ENCODE measurements around the gene RBP5.
"Not testable (repeated sequence)": the region's sequence is repeated elsewhere in the genome, so short reads cannot be mapped to it uniquely, and the experiment has no call there.

The RBP5 gene

DNA sequence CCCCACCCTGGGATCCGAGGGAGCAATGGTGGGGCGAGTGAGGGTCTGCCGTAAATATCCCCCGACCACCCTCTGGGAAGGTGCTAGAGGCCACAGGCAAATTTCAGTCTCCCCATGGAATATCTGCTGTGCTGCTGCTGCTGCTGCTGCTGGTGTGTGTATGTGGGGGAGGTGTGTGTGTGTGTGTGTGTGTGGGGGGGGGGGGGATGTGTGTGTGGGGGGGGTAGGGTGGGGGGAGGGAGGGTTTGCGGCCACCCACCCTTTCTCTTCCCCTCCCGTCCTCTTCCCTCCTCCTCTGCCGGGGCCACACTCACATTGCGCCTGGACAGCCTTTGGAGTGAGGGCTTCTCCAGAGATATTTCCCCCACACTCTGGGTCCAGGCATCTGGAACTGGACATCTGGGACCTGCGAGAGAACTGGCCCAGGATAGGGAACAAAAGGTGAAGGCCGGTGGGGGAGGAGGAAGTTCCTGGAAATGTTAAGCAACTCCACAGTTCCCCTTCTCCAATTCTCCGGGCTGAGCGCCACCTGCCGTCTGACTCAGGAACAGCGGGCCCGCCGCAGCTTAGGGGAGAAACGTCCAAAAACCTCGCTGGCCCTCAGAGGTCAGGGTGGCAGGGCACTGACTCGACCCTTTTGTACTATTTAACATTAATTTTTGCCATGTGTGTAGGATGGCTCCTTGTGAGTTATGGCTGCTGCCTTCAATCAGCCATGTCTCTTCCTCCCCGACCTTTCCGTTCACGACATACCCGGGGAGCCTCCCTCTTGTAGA lies 19.7 kb downstream of the RBP5 start, which contains the start of gene C1RL:
C1RL (minus strand) TSS at position 419 of the 776 bp plus-strand sequence; CDS start at position 385, 34 bp downstream.
- intact Hi-C loops (cut with micrococcal nuclease), result loop anchor here (5.0 kb wide), 1 partner anchor 47 kb away; the partner anchor contains the start of gene C1S
- Mint-ChIP-seq H3K4me3 (peak within 1 kb of the TSS; percentile 79), H3K9me3 (peaks cover 12% of the 10 kb centered on the region), H3K27ac (peak within 1 kb of the TSS; percentile 83), H3K36me3 (ENCODE audit: low read depth) (peaks cover 25% of the 10 kb centered on the region), H3K27me3 (peaks cover under 1% of the 10 kb centered on the region), H3K4me1 (ENCODE audit: low read depth) (peaks cover 34% of the 10 kb centered on the region)

DNA sequence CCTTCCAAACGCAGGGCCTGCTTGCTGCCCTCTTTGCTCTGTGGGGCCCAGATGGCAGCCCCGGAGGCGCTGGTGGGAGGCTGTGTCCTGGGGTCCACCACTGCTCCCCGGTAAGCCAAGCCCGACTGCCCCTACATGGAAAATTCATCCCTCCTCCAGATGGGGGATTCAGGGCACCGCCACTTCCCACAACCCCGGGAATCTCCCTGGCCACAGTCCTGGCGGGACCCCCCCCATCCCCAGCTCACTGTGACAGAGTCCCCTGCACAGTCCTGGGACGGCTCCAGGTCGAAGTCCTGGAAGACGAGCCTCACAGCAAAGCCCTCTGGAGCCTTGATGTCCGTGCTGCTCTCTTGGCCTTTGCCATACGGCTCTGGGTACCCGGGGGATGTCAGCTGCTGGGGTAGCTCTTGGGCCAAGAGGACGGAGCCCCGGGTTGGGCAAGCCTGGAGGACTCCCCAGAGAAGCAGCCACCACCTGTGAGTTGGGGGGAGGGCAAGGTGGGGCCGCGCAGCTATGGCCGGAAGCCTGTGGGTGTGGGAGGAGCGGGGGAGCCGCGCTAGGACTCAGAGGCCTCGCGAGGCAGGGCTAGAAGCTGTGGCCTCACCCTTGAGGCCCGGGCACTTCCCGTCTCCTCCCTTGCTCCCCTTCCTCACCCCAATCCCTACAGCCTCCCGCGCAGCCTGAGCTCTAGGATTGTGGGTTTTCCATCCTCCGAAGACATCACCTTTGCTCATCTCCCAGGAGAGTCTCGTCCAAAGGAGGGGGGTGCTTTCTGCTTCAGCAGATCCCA lies 20.5 kb downstream of the RBP5 start:
- H3K36me3 Mint-ChIP-seq (ENCODE audit: low read depth), result peaks cover 32% of the 10 kb centered on the region
- no peaks in the 10 kb centered on the region for H3K27me3 Mint-ChIP-seq
- peaks cover 12% of the 10 kb centered on the region for H3K9me3 Mint-ChIP-seq
- H3K4me3 Mint-ChIP-seq, result peak overlapping the region; percentile 79
- intact Hi-C loops (cut with micrococcal nuclease), result loop anchor here (5.0 kb wide), 1 partner anchor 46 kb away; the partner anchor contains the start of gene C1S
- H3K27ac Mint-ChIP-seq, result peak overlapping the region; percentile 83
- H3K4me1 Mint-ChIP-seq (ENCODE audit: low read depth), result peaks cover 31% of the 10 kb centered on the region

DNA sequence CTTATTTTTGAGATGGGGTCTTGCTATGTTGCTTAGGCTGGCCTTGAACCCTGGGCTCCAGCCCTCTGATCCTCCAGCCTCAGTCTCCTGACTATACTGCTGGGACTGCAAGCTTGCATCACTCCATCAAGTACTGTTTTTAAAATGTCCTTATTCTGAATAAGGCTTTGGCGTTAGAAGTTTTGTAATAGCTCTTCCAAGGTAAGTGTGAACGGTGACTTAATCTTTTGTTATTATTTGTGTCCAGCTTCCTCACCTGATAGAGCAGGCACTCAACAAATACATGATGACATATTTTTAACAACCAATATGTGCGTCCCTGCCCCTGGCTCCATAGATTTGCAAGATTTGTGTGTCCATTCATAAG lies 21.1 kb downstream of the RBP5 start:
- Mint-ChIP-seq H3K27me3 (no peaks in the 10 kb centered on the region), H3K4me1 (ENCODE audit: low read depth) (peaks cover 37% of the 10 kb centered on the region), H3K36me3 (ENCODE audit: low read depth) (peaks cover 33% of the 10 kb centered on the region), H3K9me3 (peaks cover 12% of the 10 kb centered on the region), H3K4me3 (peak overlapping the region; percentile 79), H3K27ac (peak overlapping the region; percentile 83)
- intact Hi-C loops (cut with micrococcal nuclease), result loop anchor here (5.0 kb wide), 1 partner anchor 45 kb away; the partner anchor contains the start of gene C1S

DNA sequence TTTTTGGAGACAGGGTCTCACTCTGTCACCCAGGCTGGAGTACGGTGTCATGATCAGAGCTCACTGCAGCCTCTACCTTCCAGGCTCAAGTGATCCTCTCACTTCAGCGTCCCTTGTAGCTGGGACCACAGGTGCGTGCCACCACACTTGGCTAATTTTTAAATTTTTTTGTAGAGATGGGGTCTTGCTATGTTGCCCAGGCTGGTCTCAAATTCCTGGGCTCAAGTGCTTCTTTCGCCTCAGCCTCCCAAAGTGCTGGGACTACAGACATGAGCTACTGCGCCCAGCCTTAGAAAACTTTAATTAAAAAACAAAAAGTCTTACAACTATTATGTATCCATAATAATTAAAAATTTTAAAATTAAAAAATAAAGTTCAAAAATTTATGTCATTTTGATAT lies 21.5 kb downstream of the RBP5 start:
- H3K4me3 Mint-ChIP-seq, H3K27ac Mint-ChIP-seq, H3K27me3 Mint-ChIP-seq: not testable (repeated sequence)
- peaks cover 37% of the 10 kb centered on the region for H3K36me3 Mint-ChIP-seq (ENCODE audit: low read depth)
- peaks cover 40% of the 10 kb centered on the region for H3K4me1 Mint-ChIP-seq (ENCODE audit: low read depth)
- peaks cover 12% of the 10 kb centered on the region for H3K9me3 Mint-ChIP-seq
- intact Hi-C loops (cut with micrococcal nuclease), result loop anchor here (5.0 kb wide), 1 partner anchor 45 kb away; the partner anchor contains the start of gene C1S

DNA sequence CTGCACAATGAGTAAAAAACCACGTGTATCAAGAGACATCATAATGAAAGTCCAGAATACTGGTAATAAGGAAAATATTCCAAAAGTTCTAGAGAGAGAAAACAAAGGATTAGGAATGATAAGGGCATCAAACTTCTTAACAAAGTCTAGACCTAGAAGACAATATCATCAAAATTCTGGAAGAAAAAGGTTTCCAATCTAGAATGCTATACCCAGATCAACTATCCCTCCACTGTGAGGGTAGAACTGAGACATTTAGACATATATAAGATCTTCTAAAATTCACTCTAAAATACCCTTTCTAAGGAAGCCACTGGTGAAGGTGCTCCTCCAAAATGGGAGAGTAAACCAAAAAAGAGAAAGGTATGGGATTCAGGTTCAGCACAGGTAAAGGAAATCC lies 22.6 kb downstream of the RBP5 start:
- Mint-ChIP-seq H3K9me3 (peaks cover 12% of the 10 kb centered on the region), H3K4me3 (no peak overlapping the region), H3K27me3 (no peaks in the 10 kb centered on the region), H3K27ac (no peak overlapping the region), H3K4me1 (ENCODE audit: low read depth) (peaks cover 40% of the 10 kb centered on the region), H3K36me3 (ENCODE audit: low read depth) (peaks cover 44% of the 10 kb centered on the region)
- intact Hi-C loops (cut with micrococcal nuclease), result loop anchor here (5.0 kb wide), 1 partner anchor 44 kb away; the partner anchor contains the start of gene C1S

DNA sequence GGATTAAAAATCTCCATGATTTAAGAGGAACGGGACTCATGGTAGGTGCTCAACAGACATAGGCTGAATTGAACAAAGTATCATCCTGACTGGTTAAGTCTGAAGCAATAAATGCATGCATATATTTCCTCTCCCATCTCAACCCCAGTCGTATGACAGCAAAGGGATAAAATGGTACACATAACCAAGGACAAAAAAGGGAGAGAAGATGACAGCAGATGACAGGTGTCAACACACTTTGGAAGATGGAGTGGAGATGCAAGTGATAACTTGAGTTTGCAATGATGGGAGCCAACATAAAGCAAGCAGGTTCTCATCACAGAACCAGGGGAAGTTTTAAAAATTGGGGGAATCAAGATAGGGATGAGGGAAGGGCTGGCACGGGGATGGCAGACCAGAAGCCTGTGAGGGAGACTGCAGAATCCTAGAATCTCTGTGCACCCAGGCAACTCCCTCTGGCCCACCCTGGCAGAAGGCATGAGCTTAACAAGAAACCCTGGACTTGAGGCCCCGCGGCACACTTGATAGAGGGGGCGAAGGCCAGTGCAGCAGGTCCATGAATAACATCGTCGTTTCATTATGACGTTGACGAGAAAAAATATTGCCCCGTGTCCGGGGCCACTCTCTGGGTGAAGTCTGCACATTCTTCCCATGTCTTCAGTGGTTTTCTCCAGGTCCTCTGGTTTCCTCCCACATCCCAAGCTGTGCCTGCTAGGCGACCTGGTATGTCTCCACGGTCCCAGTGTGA lies 24.7 kb downstream of the RBP5 start:
- H3K36me3 Mint-ChIP-seq (ENCODE audit: low read depth), result peaks cover 44% of the 10 kb centered on the region
- intact Hi-C loops (cut with micrococcal nuclease), result no loop called here

DNA sequence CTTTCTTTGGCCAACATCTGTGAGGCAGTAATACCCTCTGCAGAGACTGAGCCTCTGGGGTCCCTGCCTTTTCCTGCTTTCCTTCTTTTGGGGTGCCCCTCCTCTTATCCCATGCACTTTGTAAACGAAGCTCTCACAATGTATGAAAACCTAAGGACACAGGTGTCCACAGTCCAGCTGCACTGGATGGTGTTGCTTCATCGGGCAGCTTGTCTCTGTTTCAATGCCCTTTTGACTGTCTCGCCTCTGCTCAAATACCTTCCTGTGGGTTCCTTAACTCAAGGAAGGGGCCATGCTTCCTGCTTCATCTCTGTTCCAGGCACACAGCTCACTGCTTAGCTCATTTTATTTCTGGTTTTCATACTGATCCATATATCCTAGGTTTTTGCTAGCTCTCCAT lies 26.1 kb downstream of the RBP5 start:
- no peak overlapping the region for H3K27ac Mint-ChIP-seq
- H3K4me3 Mint-ChIP-seq, result no peak overlapping the region
- peaks cover 55% of the 10 kb centered on the region for H3K36me3 Mint-ChIP-seq (ENCODE audit: low read depth)
- H3K9me3 Mint-ChIP-seq, result peaks cover 12% of the 10 kb centered on the region
- H3K27me3 Mint-ChIP-seq, result no peaks in the 10 kb centered on the region
- intact Hi-C loops (cut with micrococcal nuclease), result no loop called here
- peaks cover 23% of the 10 kb centered on the region for H3K4me1 Mint-ChIP-seq (ENCODE audit: low read depth)

More for the DNA sequence above, 24.7 kb downstream of the RBP5 start:
- Mint-ChIP-seq H3K4me1 (ENCODE audit: low read depth) (peaks cover 32% of the 10 kb centered on the region), H3K9me3 (peaks cover 12% of the 10 kb centered on the region), H3K27ac (no peak overlapping the region), H3K4me3 (no peak overlapping the region), H3K27me3 (no peaks in the 10 kb centered on the region)

DNA sequence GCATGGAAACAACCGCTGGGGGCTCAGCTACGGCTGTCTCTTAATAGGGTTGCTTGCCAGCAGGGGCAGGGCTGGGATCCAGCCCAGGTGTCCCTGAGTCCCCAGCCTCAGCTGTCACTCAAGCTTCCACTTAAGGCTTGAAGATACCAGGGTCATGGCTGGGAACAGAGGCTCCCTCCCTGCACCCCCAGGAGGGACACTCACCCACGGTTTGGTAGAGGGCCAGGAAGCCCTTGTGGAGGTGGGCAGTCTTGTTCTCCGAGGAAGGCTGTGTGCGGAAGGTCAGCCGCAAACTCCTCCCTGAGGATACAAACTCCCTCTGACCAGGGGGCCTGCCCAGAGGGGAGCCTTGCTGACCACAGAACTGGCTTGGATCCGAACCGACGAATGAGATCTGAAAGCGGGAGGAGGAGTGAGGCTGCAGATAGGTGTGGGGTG lies 27.0 kb downstream of the RBP5 start:
- H3K4me1 Mint-ChIP-seq (ENCODE audit: low read depth), result peaks cover 22% of the 10 kb centered on the region
- H3K4me3 Mint-ChIP-seq, result no peak overlapping the region
- H3K9me3 Mint-ChIP-seq, result peaks cover 12% of the 10 kb centered on the region
- H3K27ac Mint-ChIP-seq, result no peak overlapping the region
- H3K27me3 Mint-ChIP-seq, result no peaks in the 10 kb centered on the region
- intact Hi-C loops (cut with micrococcal nuclease), result no loop called here
- H3K36me3 Mint-ChIP-seq (ENCODE audit: low read depth), result peaks cover 61% of the 10 kb centered on the region

DNA sequence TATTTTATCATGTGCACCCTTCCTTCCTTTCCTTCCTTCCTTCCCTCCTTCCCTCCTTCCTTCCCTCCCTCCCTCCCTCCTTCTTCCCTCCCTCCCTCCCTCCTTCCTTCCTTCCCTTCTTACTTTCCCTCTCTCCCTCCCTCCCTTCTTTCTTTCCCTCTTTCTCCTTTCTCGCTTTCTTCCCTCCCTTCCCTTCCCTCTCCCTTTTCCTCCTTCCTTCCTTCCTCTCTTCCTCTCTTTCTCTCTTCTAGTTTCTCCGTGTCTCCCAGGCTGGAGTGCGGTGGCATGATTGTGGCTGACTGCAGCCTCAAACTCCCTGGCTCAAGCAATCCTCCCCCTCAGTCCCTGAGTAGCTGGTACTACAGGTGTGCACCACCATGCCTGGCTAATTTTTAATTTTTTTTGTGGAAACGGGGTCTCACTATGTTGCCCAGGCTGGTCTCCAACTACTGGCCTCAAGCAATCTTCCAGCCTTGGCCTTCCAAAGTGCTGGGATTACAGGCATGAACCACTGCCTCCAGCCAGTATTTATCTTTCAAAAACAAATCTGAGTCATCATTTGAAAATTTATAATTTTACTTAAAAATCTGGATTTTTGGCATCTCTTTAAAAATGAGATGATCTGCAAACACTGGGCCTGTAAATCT lies 27.5 kb downstream of the RBP5 start:
- Mint-ChIP-seq H3K9me3 (peaks cover 7% of the 10 kb centered on the region), H3K4me1 (ENCODE audit: low read depth) (peaks cover 22% of the 10 kb centered on the region), H3K36me3 (ENCODE audit: low read depth) (peaks cover 57% of the 10 kb centered on the region), H3K27me3 (peaks cover 1% of the 10 kb centered on the region), H3K27ac (no peak overlapping the region), H3K4me3 (no peak overlapping the region)
- intact Hi-C loops (cut with micrococcal nuclease), result no loop called here

DNA sequence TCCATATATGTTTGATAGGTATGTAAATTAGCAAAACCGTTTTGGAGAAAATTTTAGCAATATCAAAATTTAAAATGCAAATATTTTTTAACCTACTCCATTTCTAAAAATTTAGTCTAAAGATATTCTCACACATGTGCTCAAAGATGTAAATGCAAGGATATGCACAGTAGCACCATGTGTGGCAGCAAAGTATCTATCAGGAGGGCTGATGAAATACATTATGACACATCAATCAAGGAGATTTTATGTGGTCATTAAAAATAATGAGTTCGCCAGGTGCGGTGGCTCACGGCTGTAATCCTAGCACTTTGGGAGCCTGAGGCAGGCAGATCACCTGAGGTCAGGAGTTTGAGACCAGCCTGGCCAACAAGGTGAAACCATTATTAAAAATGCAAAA lies 28.4 kb downstream of the RBP5 start:
- peaks cover 6% of the 10 kb centered on the region for H3K27me3 Mint-ChIP-seq
- H3K36me3 Mint-ChIP-seq (ENCODE audit: low read depth), result peaks cover 48% of the 10 kb centered on the region
- H3K9me3 Mint-ChIP-seq, result no peaks in the 10 kb centered on the region
- H3K4me1 Mint-ChIP-seq (ENCODE audit: low read depth), result peaks cover 30% of the 10 kb centered on the region
- intact Hi-C loops (cut with micrococcal nuclease), result no loop called here
- no peak overlapping the region for H3K4me3 Mint-ChIP-seq
- no peak overlapping the region for H3K27ac Mint-ChIP-seq

DNA sequence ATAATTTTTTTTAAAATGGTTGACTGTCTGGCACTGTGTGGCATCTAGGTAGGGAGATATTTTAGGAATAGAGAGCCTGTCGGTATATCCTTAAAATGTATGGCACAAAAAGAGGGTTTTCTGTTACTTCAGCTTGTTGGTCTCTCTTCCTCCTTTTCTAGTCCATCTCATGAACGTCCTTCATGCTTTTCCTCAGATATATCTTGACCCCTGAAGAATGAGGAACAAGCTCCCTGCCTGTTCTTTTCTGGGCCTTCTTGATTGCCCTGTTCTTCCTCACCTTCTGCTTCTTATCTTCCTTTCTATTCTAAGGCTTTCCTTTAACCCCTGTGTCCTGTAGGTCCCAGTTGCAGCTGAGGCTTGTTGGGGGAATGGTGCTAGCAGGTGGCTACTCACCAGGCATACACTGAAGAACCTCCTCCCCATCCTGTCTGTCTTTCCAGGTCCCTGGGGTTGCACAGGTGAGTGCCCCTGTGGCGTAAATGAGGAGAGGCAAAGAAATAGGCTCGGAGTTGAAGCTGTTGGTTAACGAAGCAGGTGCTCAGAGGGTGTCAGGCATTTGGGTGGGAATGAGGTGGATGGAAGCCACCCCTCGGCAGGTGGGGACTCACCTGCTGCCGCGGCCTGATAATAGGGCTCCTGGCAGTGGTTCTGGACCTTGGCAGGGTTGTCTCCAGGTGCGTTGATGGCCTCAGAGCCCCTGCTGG lies 29.2 kb downstream of the RBP5 start:
- H3K9me3 Mint-ChIP-seq, result no peaks in the 10 kb centered on the region
- intact Hi-C loops (cut with micrococcal nuclease), result no loop called here
- peaks cover 10% of the 10 kb centered on the region for H3K27me3 Mint-ChIP-seq
- peaks cover 35% of the 10 kb centered on the region for H3K4me1 Mint-ChIP-seq (ENCODE audit: low read depth)
- H3K4me3 Mint-ChIP-seq, result no peak overlapping the region
- H3K27ac Mint-ChIP-seq, result peak overlapping the region; percentile 45
- peaks cover 42% of the 10 kb centered on the region for H3K36me3 Mint-ChIP-seq (ENCODE audit: low read depth)

DNA sequence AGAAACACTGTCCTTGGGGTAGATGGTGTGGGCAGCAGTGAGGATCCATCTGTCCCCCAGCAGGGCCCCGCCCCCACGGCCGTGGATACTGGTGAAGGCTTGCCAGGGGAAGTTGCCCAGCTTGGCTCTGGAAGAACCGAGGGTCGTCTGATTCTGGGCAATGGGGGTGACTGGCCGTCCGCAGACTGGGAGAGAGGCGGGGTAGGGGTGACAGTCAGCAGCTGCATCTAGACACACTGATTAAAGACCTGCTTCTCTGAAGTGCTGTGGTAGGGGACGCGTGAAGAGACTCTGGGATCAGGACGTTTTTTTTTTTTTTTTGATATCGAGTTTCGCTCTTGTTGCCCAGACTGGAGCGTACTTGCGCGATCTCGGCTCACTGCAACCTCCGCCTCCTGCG lies 31.7 kb downstream of the RBP5 start:
- Mint-ChIP-seq H3K36me3 (ENCODE audit: low read depth) (peaks cover 23% of the 10 kb centered on the region), H3K27ac (no peak overlapping the region), H3K4me1 (ENCODE audit: low read depth) (peaks cover 33% of the 10 kb centered on the region), H3K27me3 (peaks cover 13% of the 10 kb centered on the region), H3K4me3 (no peak overlapping the region), H3K9me3 (no peaks in the 10 kb centered on the region)
- intact Hi-C loops (cut with micrococcal nuclease), result no loop called here

Measured in dendritic cell treated with granulocyte-macrophage colony-stimulating factor and Interleukin-4, amounts not matched to agents 40 ng/mL and 50 ng/mL, for 4 days (primary cell).